ENCODE results near the gene MPDU1. TPM values are rescaled to one million over a fixed set of nuclear protein-coding genes. Genes with fewer than 3 reads are reported as not detected.
A peak's percentile ranks its signal among the peaks of the same experiment; 100 is the strongest.

Gene MPDU1
- total RNA-seq, 3 donors from 2014 or later: 110 to 134 (median 114) TPM

DNA sequence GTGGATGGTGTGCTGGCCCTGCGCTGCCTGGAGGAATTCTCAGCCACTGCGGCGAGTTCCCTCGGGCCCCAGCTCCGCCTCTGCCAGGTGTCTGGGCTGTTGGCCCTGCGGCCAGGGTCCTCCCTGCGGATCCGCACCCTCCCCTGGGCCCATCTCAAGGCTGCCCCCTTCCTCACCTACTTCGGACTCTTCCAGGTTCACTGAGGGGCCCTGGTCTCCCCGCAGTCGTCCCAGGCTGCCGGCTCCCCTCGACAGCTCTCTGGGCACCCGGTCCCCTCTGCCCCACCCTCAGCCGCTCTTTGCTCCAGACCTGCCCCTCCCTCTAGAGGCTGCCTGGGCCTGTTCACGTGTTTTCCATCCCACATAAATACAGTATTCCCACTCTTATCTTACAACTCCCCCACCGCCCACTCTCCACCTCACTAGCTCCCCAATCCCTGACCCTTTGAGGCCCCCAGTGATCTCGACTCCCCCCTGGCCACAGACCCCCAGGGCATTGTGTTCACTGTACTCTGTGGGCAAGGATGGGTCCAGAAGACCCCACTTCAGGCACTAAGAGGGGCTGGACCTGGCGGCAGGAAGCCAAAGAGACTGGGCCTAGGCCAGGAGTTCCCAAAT is 26.4 kb upstream of the MPDU1 start:
- Mint-ChIP-seq H3K9me3 (no peaks in the 10 kb centered on the region), H3K27me3 (ENCODE audit: low read depth) (no peaks in the 10 kb centered on the region), H3K4me3 (no peak overlapping the region), H3K36me3 (ENCODE audit: insufficient read depth) (peaks cover 4% of the 10 kb centered on the region), H3K4me1 (ENCODE audit: low read depth) (peaks cover 56% of the 10 kb centered on the region)
- no peak for ATAC-seq
- DNase-seq: no peak

DNA sequence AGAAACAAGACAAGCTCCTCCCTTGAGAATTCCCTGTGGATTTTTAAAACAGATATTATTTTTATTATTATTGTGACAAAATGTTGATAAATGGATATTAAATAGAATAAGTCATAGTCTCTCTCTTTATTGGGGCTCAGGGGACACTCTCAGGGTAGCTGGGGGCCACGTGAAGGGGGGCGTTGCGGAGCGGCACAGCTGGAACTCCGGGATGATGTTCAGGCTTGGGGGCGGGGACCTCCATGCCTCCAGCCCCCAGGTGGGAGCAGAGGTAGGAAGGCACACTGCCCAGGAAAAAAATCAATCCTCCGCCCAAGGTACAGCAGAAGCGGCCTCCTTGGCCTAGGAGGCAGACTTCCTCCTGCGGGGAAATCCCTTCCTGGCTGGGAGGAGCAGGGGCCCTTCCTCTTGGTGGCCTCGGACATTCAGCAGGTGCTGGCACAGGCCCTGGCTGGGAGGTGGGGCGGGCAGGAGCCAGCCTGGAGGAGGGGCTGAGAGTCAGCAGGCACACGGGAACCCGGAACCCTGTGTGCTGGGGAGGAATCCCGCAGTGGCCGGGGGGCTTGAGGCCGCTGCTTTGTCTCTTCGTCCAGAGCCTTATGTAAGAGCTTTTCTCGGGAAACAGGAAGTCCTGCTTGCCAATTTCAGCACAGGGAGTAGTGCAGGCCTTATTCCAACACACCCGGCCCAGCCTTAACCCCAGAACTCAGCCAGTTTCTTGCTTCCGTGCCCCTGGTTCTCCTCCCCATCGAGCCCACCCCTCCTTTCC is 25.7 kb upstream of the MPDU1 start:
- no peaks in the 10 kb centered on the region for H3K27me3 Mint-ChIP-seq (ENCODE audit: low read depth)
- no peaks in the 10 kb centered on the region for H3K9me3 Mint-ChIP-seq
- no peak for DNase-seq
- ATAC-seq: no peak
- H3K36me3 Mint-ChIP-seq (ENCODE audit: insufficient read depth): peaks cover 9% of the 10 kb centered on the region
- H3K4me1 Mint-ChIP-seq (ENCODE audit: low read depth): peaks cover 55% of the 10 kb centered on the region
- H3K4me3 Mint-ChIP-seq: peak overlapping the region; percentile 45

DNA sequence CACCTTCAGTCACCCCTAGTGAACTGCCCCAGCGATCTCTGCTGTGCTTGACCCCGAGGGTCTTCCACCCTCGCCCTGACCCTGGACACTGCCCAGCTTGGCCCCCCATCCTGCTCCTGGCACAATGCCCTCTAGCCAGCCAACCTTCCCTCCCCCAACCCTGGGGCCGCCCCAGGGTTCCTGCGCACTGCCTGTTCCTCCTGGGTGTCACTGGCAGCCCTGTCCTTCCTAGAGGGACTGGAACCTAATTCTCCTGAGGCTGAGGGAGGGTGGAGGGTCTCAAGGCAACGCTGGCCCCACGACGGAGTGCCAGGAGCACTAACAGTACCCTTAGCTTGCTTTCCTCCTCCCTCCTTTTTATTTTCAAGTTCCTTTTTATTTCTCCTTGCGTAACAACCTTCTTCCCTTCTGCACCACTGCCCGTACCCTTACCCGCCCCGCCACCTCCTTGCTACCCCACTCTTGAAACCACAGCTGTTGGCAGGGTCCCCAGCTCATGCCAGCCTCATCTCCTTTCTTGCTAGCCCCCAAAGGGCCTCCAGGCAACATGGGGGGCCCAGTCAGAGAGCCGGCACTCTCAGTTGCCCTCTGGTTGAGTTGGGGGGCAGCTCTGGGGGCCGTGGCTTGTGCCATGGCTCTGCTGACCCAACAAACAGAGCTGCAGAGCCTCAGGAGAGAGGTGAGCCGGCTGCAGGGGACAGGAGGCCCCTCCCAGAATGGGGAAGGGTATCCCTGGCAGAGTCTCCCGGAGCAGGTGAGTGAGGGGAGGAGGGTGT is 24.9 kb upstream of the MPDU1 start, which contains the start of gene TNFSF13:
TNFSF13 (plus strand) TSS at position 207 of the 776 bp plus-strand sequence; CDS start at position 497, 290 bp downstream.
- ATAC-seq (no peak), DNase-seq (no peak)
- no peaks in the 10 kb centered on the region for H3K27me3 Mint-ChIP-seq (ENCODE audit: low read depth)
- peak within 1 kb of the TSS; percentile 45 for H3K4me3 Mint-ChIP-seq
- H3K9me3 Mint-ChIP-seq: no peaks in the 10 kb centered on the region
- peaks cover 47% of the 10 kb centered on the region for H3K4me1 Mint-ChIP-seq (ENCODE audit: low read depth)
- H3K36me3 Mint-ChIP-seq (ENCODE audit: insufficient read depth): peaks cover 9% of the 10 kb centered on the region

GRCh38 chr17:7559320-7560171 is 24.1 kb upstream of the MPDU1 start:
- Mint-ChIP-seq H3K36me3 (ENCODE audit: insufficient read depth) (peaks cover 11% of the 10 kb centered on the region), H3K27me3 (ENCODE audit: low read depth) (no peaks in the 10 kb centered on the region), H3K9me3 (no peaks in the 10 kb centered on the region), H3K4me3 (peak overlapping the region; percentile 96), H3K4me1 (ENCODE audit: low read depth) (peaks cover 48% of the 10 kb centered on the region)
- ATAC-seq: no peak
- no peak for DNase-seq

GRCh38 chr17:7560172-7561027 is 23.3 kb upstream of the MPDU1 start:
- H3K4me3 Mint-ChIP-seq: peak overlapping the region; percentile 96
- peak in 1 of 2 donors; percentile 16 for ATAC-seq
- H3K27me3 Mint-ChIP-seq (ENCODE audit: low read depth): no peaks in the 10 kb centered on the region

DNA sequence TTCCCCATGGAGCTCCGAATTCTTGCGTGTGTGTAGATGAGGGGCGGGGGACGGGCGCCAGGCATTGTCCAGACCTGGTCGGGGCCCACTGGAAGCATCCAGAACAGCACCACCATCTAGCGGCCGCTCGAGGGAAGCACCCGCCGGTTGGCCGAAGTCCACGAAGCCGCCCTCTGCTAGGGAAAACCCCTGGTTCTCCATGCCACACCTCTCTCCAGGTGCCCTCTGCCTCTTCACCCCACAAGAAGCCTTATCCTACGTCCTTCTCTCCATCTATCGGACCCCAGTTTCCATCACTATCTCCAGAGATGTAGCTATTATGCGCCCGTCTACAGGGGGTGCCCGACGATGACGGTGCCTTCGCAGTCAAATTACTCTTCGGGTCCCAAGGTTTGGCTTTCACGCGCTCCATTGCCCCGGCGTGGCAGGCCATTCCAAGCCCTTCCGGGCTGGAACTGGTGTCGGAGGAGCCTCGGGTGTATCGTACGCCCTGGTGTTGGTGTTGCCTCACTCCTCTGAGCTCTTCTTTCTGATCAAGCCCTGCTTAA is 22.6 kb upstream of the MPDU1 start:
- Mint-ChIP-seq H3K36me3 (ENCODE audit: insufficient read depth) (peaks cover 16% of the 10 kb centered on the region), H3K4me3 (peak overlapping the region; percentile 96), H3K27me3 (ENCODE audit: low read depth) (no peaks in the 10 kb centered on the region), H3K4me1 (ENCODE audit: low read depth) (peaks cover 36% of the 10 kb centered on the region), H3K9me3 (no peaks in the 10 kb centered on the region)
- peak; percentile 68 to 72 for ATAC-seq
- peak; percentile 78 for DNase-seq

More at GRCh38 chr17:7560172-7561027, 23.3 kb upstream of the MPDU1 start:
- Mint-ChIP-seq H3K9me3 (no peaks in the 10 kb centered on the region), H3K36me3 (ENCODE audit: insufficient read depth) (peaks cover 16% of the 10 kb centered on the region), H3K4me1 (ENCODE audit: low read depth) (peaks cover 40% of the 10 kb centered on the region)
- peak; percentile 44 for DNase-seq

DNA sequence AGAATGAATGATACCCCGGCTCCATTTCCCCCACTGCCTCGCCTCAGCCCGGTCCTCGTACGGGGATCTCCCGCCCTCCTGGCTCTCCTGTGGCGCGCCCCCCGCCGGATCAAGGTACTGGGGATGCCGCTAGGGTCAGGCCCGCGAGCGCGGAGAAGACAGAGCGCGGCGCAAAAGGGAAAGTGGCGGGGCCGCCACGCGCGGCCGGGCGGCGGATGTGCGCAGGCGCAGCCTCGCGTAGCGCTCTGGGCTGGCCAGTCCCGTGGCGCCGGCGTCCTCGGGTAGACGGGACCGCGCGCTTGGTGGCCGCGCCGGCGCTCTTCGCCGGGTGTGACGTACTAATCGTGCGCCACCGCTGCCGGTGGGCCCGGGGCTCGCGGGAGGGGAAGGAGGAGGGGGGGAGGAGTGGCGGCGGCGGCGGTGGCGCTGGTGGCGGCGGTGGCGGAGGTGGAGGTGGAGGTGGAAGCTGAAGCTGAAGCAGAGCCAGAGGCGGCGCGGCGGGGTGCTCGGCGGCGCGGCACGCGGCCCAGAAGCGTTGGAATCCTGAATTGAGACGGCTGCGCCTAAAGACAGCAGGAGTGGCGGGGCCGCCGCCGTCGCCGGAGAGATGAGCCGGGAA is 22.0 kb upstream of the MPDU1 start, which contains the start of gene SENP3:
SENP3 (plus strand) TSS at position 331 of the 619 bp plus-strand sequence. CDS start 1,158 bp downstream, outside the sequence.
- Mint-ChIP-seq H3K4me3 (peak within 1 kb of the TSS; percentile 96), H3K36me3 (ENCODE audit: insufficient read depth) (peaks cover 12% of the 10 kb centered on the region), H3K9me3 (no peaks in the 10 kb centered on the region), H3K4me1 (ENCODE audit: low read depth) (peaks cover 36% of the 10 kb centered on the region), H3K27me3 (ENCODE audit: low read depth) (no peaks in the 10 kb centered on the region)
- ATAC-seq (peak; percentile 89 to 91), DNase-seq (peak; percentile 88)

DNA sequence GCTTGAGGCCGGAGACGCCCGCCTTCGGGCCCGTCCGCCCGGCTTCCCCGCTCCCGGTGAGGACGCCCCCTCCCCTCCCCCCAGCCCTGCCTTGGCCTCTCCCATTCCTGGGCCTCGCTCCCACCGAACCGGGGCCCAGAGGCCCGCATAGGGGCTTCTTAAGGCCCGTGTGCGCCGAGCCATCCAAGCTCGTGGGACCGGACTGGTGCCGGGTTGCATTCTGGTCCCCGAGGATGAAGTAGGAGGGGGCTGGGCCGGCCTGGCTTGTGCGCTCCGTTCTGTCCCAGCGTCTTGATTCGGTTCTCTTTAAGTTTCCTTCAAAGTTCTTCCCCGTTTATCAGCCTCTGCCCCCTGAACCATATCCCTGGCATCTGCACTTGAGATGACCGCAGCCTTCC is 21.4 kb upstream of the MPDU1 start:
- Mint-ChIP-seq H3K9me3 (no peaks in the 10 kb centered on the region), H3K4me1 (ENCODE audit: low read depth) (peaks cover 38% of the 10 kb centered on the region), H3K36me3 (ENCODE audit: insufficient read depth) (peaks cover 14% of the 10 kb centered on the region), H3K27me3 (ENCODE audit: low read depth) (no peaks in the 10 kb centered on the region), H3K4me3 (peak overlapping the region; percentile 96)
- no peak for DNase-seq
- ATAC-seq: peak; percentile 22 to 24

- Mint-ChIP-seq H3K36me3 (ENCODE audit: insufficient read depth) (peaks cover 19% of the 10 kb centered on the region), H3K4me3 (peak overlapping the region; percentile 96), H3K9me3 (no peaks in the 10 kb centered on the region), H3K4me1 (ENCODE audit: low read depth) (peaks cover 39% of the 10 kb centered on the region), H3K27me3 (ENCODE audit: low read depth) (no peaks in the 10 kb centered on the region)
- DNase-seq (no peak), ATAC-seq (no peak)
These were observed 20.4 kb upstream of the MPDU1 start for GRCh38 chr17:7563115-7563869.

DNA sequence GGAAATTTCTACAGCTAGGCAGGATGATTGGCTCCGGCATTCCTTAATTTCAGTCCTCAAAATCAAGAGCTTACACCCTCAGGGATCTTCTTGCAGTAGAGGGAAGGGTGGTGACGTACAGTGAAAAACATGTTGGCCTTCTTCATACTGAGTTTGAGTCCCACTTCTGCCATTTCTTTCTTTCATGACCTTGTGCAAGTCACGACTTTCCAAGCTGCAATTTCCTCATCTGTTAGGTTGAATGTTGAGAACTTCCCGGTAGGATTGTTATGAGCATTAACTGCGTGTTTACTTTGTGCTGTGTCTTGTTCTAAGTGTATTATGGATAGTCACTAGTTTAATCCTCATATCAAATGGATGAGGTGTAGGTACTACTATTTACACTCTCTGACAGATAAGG is 14.1 kb upstream of the MPDU1 start:
- DNase-seq (no peak), ATAC-seq (no peak)
- Mint-ChIP-seq H3K4me3 (no peak overlapping the region), H3K9me3 (no peaks in the 10 kb centered on the region), H3K27me3 (ENCODE audit: low read depth) (no peaks in the 10 kb centered on the region), H3K36me3 (ENCODE audit: insufficient read depth) (peaks cover 50% of the 10 kb centered on the region), H3K4me1 (ENCODE audit: low read depth) (peaks cover 19% of the 10 kb centered on the region)

DNA sequence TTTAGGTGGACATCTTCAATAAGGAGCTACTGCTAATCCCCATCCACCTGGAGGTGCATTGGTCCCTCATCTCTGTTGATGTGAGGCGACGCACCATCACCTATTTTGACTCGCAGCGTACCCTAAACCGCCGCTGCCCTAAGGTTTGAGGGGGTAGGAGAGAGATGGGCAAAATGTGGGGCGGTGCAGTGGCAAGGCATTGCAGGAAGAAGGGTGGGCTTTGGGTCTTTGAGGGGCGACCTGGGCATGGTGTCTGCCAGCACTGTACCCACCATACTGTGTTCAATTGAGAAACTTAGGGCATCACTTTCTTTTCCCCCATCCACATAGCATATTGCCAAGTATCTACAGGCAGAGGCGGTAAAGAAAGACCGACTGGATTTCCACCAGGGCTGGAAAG is 13.3 kb upstream of the MPDU1 start:
- ATAC-seq: no peak
- no peak for DNase-seq
- no peaks in the 10 kb centered on the region for H3K9me3 Mint-ChIP-seq
- H3K27me3 Mint-ChIP-seq (ENCODE audit: low read depth): no peaks in the 10 kb centered on the region
- no peak overlapping the region for H3K4me3 Mint-ChIP-seq
- H3K36me3 Mint-ChIP-seq (ENCODE audit: insufficient read depth): peaks cover 53% of the 10 kb centered on the region
- peaks cover 27% of the 10 kb centered on the region for H3K4me1 Mint-ChIP-seq (ENCODE audit: low read depth)

- ATAC-seq (no peak), DNase-seq (no peak)
- peak overlapping the region; percentile 91 for H3K4me3 Mint-ChIP-seq
- H3K4me1 Mint-ChIP-seq (ENCODE audit: low read depth): peaks cover 44% of the 10 kb centered on the region
- H3K36me3 Mint-ChIP-seq (ENCODE audit: insufficient read depth): peaks cover 68% of the 10 kb centered on the region
- no peaks in the 10 kb centered on the region for H3K27me3 Mint-ChIP-seq (ENCODE audit: low read depth)
- H3K9me3 Mint-ChIP-seq: no peaks in the 10 kb centered on the region
These were observed 11.4 kb upstream of the MPDU1 start for GRCh38 chr17:7572338-7572587.

Measured in activated T-cell treated with anti-CD3 and anti-CD28 coated beads, Interleukin-2, amount 50 U/mL, for 4 hours (primary cell).